Measurements from ENCODE around the gene TBX20. TPM values are rescaled to one million over a fixed set of nuclear protein-coding genes. Genes with fewer than 3 reads are reported as not detected.
"Not testable (repeated sequence)": the region's sequence is repeated elsewhere in the genome, so short reads cannot be mapped to it uniquely, and the experiment has no call there.

Gene TBX20
- total and polyA plus RNA-seq, 2 of the 13 experiments (the other 11 are each of a cell fraction or from before 2014, with no cell fraction given) = not detected

- TF ChIP-seq ZBTB7B (CRISPR knock-in tag; IDR thresholded peaks at IDR 0.05) = no peak
These were observed 12.5 kb downstream of the TBX20 start (continued) for GRCh38 chr7:35241436-35241835.

DNA sequence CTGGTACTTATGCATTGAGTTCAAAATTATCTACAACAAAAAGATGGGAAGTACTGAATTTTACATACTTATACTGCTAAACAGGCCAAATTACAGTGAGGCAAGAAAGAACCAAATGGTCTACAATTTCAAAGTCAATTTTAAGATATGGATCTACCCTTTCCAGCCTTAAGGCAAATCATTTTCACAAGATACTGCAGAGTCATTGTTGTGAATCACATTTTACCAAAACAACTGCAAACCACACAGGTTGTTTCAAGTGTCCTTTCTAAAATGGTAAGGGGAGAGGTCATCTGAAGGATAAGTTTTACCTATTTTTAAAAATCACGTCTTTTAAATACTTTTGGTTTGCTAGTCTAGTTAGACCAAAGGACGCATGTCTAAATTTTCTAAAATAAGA is 12.9 kb downstream of the TBX20 start:
- H3K27ac ChIP-seq (ENCODE audit: extremely low read length, insufficient read depth, low read length); DNase-seq (ENCODE audit: low spot score); H3K36me3 ChIP-seq (replicated peaks in 1 of 2; ENCODE audit: control insufficient read depth in 1 of 2, insufficient read depth in 2 of 2, low read length in 2 of 2); H4K20me1 ChIP-seq (ENCODE audit: insufficient read depth, low read length); POLR2A ChIA-PET; H3K4me2 ChIP-seq (ENCODE audit: low read depth, low read length); H3K4me1 ChIP-seq (ENCODE audit: insufficient read depth, low read length); ATAC-seq; CTCF ChIA-PET (ENCODE audit: low intra/inter-chr PET ratio, low total read pairs); H3K27me3 ChIP-seq (ENCODE audit: control insufficient read depth in 1 of 2, insufficient read depth in 2 of 2, low read length in 2 of 2); FAIRE-seq; H3K9ac ChIP-seq (ENCODE audit: insufficient read depth, low read depth, low read length); H3K79me2 ChIP-seq (ENCODE audit: insufficient read depth, low read length); intact Hi-C loops (cut with micrococcal nuclease; ENCODE audit: unreplicated experiment); H3K4me3 ChIP-seq (replicated peaks in 1 of 3; ENCODE audit: insufficient read depth in 1 of 3, low read depth in 2 of 3, low read length in 3 of 3); in situ Hi-C loops (cut with HindIII; ENCODE audit: extremely low pct_ligation_motif_present, low pct_unique_long_range_greater_than_20kb); H2AFZ ChIP-seq (ENCODE audit: low read length); H3K9me3 ChIP-seq (ENCODE audit: low read length); BruUV-seq (replicated peaks): not testable (repeated sequence)
- 3% methylated on average over 2 of the region's 2 CpGs for WGBS (ENCODE audit: low lambda C conversion rate)

- H3K4me3 ChIP-seq (replicated peaks in 1 of 3; ENCODE audit: insufficient read depth in 1 of 3, low read depth in 2 of 3, low read length in 3 of 3); CTCF ChIA-PET (ENCODE audit: low intra/inter-chr PET ratio, low total read pairs); H3K27ac ChIP-seq (ENCODE audit: extremely low read length, insufficient read depth, low read length); DNase-seq (ENCODE audit: low spot score); H3K4me1 ChIP-seq (ENCODE audit: insufficient read depth, low read length); H3K79me2 ChIP-seq (ENCODE audit: insufficient read depth, low read length); H3K27me3 ChIP-seq (ENCODE audit: control insufficient read depth in 1 of 2, insufficient read depth in 2 of 2, low read length in 2 of 2); FAIRE-seq; H3K9me3 ChIP-seq (ENCODE audit: low read length); POLR2A ChIA-PET; BruUV-seq (replicated peaks); H3K9ac ChIP-seq (ENCODE audit: insufficient read depth, low read depth, low read length); H4K20me1 ChIP-seq (ENCODE audit: insufficient read depth, low read length); H3K4me2 ChIP-seq (ENCODE audit: low read depth, low read length); in situ Hi-C loops (cut with HindIII; ENCODE audit: extremely low pct_ligation_motif_present, low pct_unique_long_range_greater_than_20kb); ATAC-seq; H3K36me3 ChIP-seq (replicated peaks in 1 of 2; ENCODE audit: control insufficient read depth in 1 of 2, insufficient read depth in 2 of 2, low read length in 2 of 2); intact Hi-C loops (cut with micrococcal nuclease; ENCODE audit: unreplicated experiment); H2AFZ ChIP-seq (ENCODE audit: low read length): not testable (repeated sequence)
- WGBS (ENCODE audit: low lambda C conversion rate) = 2% methylated on average over 5 of the region's 5 CpGs
These were observed 15.4 kb downstream of the TBX20 start for GRCh38 chr7:35238456-35238855.
